Adipocyte (in vitro differentiated cells): Measurements from ENCODE around the gene STK11.

Source experiments
- DNase-seq: peaks from one replicate; pipeline ENCODE4 v3.0.0-alpha.2; 2015; ENCODE audit warnings: low read depth
- H3K27me3 ChIP-seq: replicated peaks from 2 replicates; pipeline ENCODE4 v1.7.0; 2013; ENCODE audit warnings: mild to moderate bottlenecking, low read length, moderate library complexity; ENCODE audit not compliant: control insufficient read depth, insufficient read depth
- H3K36me3 ChIP-seq: 2 replicates; pipeline ENCODE4 v1.7.0; 2013; ENCODE audit warnings: low read length, mild to moderate bottlenecking, moderate library complexity; ENCODE audit not compliant: control insufficient read depth, insufficient read depth, severe bottlenecking
- H3K4me1 ChIP-seq: 2 replicates; pipeline ENCODE4 v1.7.0; 2013; ENCODE audit warnings: mild to moderate bottlenecking, low read length, moderate library complexity; ENCODE audit not compliant: control insufficient read depth, insufficient read depth
- H3K4me3 ChIP-seq: 2 replicates; pipeline ENCODE4 v1.7.0; 2013; ENCODE audit warnings: mild to moderate bottlenecking, low read length, moderate library complexity
- H3K9ac ChIP-seq: 2 replicates; pipeline ENCODE4 v1.7.0; 2013; ENCODE audit warnings: mild to moderate bottlenecking, low read length, moderate library complexity
- H3K9me3 ChIP-seq: 2 replicates; pipeline ENCODE4 v1.7.0; 2013; ENCODE audit warnings: mild to moderate bottlenecking, low read length, moderate library complexity; ENCODE audit not compliant: control insufficient read depth

The STK11 gene

DNA sequence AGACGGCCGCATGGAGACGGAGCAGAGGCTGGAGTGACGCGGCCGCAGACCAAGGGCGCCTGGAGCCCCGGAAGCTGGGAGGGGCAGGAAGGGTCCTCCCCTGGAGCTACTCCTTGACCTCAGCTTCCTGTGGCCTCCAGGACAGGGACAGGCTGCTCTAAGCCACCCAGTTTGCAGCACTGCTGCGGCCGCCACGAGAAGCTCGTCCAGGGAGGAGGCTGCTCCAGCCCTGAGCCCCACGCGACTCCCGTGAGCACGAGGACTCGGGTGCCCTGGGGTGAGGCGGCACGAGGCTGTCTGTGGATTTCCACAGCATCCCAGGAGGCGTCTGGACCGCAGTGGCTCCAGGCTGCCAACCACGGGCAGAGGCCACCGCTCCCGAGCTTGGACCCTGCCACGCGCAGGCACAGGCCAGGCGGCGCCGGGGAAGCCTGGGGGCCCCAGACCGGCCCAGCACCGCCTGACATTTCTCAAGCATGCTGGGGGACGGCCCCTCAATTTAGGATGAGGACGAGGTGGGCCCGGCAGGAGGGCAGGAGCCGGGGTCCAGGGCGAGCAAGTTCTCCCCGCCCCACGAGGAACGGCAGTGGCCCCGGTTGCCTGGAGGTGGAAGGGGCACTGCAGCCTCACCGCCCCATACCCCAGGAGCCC, 42.2 kb upstream of the STK11 start:
- Histone ChIP-seq H3K9ac (no peak overlapping the region), H3K36me3 (peaks cover 14% of the 10 kb centered on the region)

GRCh38 chr19:1163934-1164683, 41.5 kb upstream of the STK11 start:
- Histone ChIP-seq H3K36me3 (peaks cover 13% of the 10 kb centered on the region), H3K9ac (no peak overlapping the region), H3K27me3 (no peaks in the 10 kb centered on the region), H3K4me3 (no peak overlapping the region), H3K9me3 (no peaks in the 10 kb centered on the region), H3K4me1 (peaks cover 33% of the 10 kb centered on the region)
- DNase-seq, result no peak

More for the DNA sequence above, 42.2 kb upstream of the STK11 start:
- Histone ChIP-seq H3K4me3 (no peak overlapping the region), H3K27me3 (no peaks in the 10 kb centered on the region), H3K9me3 (no peaks in the 10 kb centered on the region), H3K4me1 (peaks cover 29% of the 10 kb centered on the region)
- no peak for DNase-seq

DNA sequence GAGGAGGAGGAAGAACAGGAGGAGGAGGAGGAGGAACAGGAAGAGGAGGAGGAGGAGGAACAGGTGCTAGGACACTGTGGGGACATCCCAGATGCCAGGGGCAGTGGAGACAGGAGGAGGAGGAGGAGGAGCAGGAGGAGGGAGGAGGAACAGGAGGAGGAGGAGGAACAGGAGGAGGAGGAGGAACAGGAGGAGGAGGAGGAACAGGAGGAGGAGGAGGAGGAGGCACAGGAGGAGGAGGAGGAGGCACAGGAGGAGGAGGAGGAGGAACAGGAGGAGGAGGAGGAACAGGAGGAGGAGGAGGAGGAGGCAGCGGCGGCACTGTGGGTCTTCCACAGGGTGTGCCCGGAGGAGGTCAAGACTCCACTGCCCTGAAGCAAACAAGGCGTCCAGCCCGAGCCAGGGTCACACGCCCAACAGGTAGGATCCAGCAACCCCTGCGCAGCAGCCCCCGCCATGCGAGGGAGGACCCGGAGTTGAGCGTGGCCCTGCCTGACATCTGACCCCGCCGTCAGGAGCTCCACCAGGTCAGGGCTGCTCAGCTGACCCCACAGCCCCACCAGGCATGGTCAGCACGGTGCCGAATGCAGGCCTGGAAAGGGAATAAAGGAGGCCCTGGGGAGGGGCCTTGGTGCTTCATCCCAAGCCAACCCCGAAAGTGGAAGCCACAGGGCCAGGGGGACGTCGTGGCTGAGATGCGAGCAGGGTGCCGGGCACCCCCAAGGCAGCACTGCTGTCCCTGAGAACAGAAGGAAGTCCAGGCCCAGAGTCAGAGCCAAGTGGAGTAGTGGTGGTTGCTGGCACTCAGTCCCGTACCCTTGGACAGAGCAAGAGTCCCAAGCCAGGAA, 40.7 kb upstream of the STK11 start:
- no peak for DNase-seq
- no peaks in the 10 kb centered on the region for H3K27me3 ChIP-seq
- H3K4me1 ChIP-seq, result peaks cover 41% of the 10 kb centered on the region
- peak overlapping the region; percentile 22 for H3K9ac ChIP-seq
- H3K36me3 ChIP-seq, result peaks cover 13% of the 10 kb centered on the region
- no peak overlapping the region for H3K4me3 ChIP-seq
- H3K9me3 ChIP-seq, result no peaks in the 10 kb centered on the region

DNA sequence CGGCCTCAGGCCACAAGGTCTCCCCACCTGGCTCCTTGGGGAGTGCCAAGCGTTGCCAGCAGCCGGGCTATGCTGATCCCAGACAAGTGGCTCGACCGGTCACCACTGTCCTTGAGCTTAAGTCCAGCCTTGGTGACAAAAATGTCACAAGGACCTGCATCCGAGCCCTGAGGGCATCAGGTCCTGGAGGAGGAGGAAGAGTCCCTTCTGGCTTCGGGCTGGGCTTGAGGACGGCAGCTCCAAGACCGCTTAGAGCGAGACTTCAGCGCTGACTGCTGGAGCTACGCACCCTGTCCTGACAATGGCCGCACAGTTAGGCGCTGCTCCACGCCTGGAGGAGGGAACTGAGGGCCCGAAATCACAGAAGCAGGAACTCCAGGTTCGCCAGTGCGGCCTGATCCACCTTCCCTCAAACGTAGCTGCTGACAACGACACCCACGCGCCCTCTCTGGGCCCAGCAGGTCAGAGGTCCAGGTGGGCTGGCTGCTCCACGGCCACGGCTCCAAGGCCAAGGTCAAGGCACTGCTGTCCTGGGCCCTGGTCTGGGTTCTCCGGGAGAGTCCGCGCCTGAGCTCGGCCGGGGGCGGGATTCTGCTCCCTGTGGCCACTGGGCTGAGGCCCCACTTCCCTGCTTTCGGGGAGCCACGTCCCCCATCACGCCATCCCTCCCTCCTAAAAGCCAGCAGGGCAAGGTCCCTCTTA, 38.6 kb upstream of the STK11 start:
- Histone ChIP-seq H3K4me3 (peak overlapping the region; percentile 90), H3K36me3 (peaks cover 13% of the 10 kb centered on the region), H3K4me1 (peaks cover 63% of the 10 kb centered on the region), H3K27me3 (no peaks in the 10 kb centered on the region), H3K9ac (peak overlapping the region; percentile 94), H3K9me3 (no peaks in the 10 kb centered on the region)
- DNase-seq, result no peak

DNA sequence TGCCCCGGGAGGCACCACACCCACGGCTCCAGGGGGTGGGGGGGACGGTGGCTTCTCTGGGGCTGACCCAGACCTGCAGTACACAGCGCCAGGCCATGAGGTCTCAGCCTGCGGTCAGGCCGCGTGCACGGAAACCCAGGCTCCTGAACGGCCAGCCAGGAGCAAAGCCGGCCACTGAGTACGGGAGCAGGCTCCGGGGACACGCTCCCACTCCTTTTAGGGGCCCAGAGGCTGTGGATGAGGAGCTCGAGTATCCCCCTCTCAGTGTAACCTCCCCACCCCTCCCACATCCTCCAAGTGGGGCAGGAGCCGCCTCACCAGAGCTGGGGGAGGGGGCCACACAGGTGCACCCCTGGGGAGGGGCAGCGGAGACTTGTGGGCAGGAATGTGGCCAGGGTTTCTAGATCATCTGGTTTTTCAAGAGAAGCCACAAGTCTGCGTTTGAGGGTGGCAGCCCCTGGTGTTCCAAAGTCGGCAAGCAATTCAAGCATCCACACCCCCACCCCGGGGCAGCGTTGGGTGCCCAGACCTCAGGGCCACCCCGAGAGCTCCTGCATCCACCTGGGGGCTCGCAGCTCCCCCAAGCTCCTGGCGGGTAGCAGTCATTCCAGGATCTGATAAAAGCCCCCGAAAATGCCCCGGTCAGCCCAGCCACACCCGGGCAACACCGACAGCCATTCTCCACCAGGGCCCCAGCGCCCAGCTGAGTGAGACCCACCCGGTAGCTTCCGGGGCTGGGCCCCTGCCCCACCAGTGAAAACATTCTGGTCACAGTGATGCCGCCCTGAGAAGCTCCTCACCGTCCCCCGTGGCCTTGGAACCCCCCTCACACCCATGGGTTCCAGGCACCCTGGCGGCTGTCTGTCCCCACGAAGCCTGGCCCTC, 37.6 kb upstream of the STK11 start:
- Histone ChIP-seq H3K4me3 (peak overlapping the region; percentile 90), H3K9me3 (no peaks in the 10 kb centered on the region), H3K9ac (peak overlapping the region; percentile 94), H3K4me1 (peaks cover 67% of the 10 kb centered on the region), H3K36me3 (peaks cover 11% of the 10 kb centered on the region), H3K27me3 (no peaks in the 10 kb centered on the region)
- no peak for DNase-seq

GRCh38 chr19:1168572-1169410, 36.8 kb upstream of the STK11 start:
- H3K9me3 ChIP-seq, result no peaks in the 10 kb centered on the region
- DNase-seq, result peak; percentile 68
- peaks cover 67% of the 10 kb centered on the region for H3K4me1 ChIP-seq
- H3K4me3 ChIP-seq, result peak overlapping the region; percentile 90
- H3K36me3 ChIP-seq, result peaks cover 9% of the 10 kb centered on the region
- H3K9ac ChIP-seq, result peak overlapping the region; percentile 94
- H3K27me3 ChIP-seq, result no peaks in the 10 kb centered on the region

DNA sequence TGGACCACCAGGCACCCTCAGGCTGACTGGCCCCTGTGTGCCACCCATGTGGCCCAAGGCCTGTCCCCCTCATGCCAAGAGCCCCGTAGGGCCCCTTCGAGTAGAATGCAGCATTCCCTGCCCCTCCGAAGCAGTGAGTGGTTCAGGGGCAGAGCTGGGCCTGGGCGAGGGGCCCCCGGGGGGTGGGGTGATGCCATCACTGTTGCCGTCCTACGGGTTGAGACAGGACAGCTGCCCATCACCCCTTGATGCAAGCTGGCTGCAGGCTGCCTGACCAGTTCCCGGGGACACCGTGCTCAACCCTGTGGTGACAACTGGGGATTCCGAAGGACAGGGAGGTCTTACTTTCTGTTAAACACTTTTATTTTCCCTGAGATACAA, 36.2 kb upstream of the STK11 start:
- Histone ChIP-seq H3K4me3 (peak overlapping the region; percentile 90), H3K27me3 (no peaks in the 10 kb centered on the region), H3K9ac (peak overlapping the region; percentile 94), H3K36me3 (peaks cover 9% of the 10 kb centered on the region), H3K4me1 (peaks cover 67% of the 10 kb centered on the region), H3K9me3 (no peaks in the 10 kb centered on the region)
- DNase-seq, result no peak

- peak overlapping the region; percentile 90 for H3K4me3 ChIP-seq
- no peaks in the 10 kb centered on the region for H3K27me3 ChIP-seq
- peak; percentile 30 for DNase-seq
- H3K9ac ChIP-seq, result peak overlapping the region; percentile 94
- peaks cover 9% of the 10 kb centered on the region for H3K36me3 ChIP-seq
- H3K9me3 ChIP-seq, result no peaks in the 10 kb centered on the region
- peaks cover 63% of the 10 kb centered on the region for H3K4me1 ChIP-seq
These were observed 35.4 kb upstream of the STK11 start for GRCh38 chr19:1169921-1170885.
